IMR-90 (cell line): ENCODE results near the gene CCDC50. TPM values are rescaled to one million over a fixed set of nuclear protein-coding genes. Genes with fewer than 3 reads are reported as not detected.

ENCODE experiments used
- ATAC-seq: fragments of 200-7000 bp; cut with Tn5 transposase; 2 replicates; pipeline ENCODE4 v1.9.1; 2020; ENCODE audit warnings: low read depth, mild to moderate bottlenecking, moderate library complexity
- BruUV-seq: library from RNA; stranded (reverse); fragments of 400-500 nt; replicated peaks from 2 replicates; lab custom pipeline; 2021; lab: Mats Ljungman, UMichigan
- CTCF ChIA-PET: fragments of 300-600 bp; formaldehyde crosslinking; extraction: SDS; loops from one replicate; lab custom pipeline; 2021; ENCODE audit warnings: antibody characterized with exemption; lab: Yijun Ruan, JAX
- POLR2A ChIA-PET: fragments of 300-600 bp; sonication (Branson Sonifier 250); formaldehyde crosslinking; loops from one replicate; lab custom pipeline; 2022; ENCODE audit warnings: antibody characterized with exemption; ENCODE audit not compliant: unreplicated experiment; lab: Charles Lee
- DNase-seq: peaks from one replicate; pipeline ENCODE4 v3.0.0; 2013
- H2AFZ ChIP-seq: replicated peaks from 2 replicates; pipeline ENCODE3; 2013; ENCODE audit warnings: low read length, mild to moderate bottlenecking; ENCODE audit not compliant: poor library complexity
- H2AK5ac ChIP-seq: 2 replicates; pipeline ENCODE4 v1.6.1; 2013; ENCODE audit warnings: low read depth, low read length, inconsistent platforms
- H2AK9ac ChIP-seq: replicated peaks from 2 replicates; pipeline ENCODE3; 2013; ENCODE audit warnings: mild to moderate bottlenecking, low read depth, low read length, moderate library complexity; ENCODE audit not compliant: poor library complexity
- H2BK120ac ChIP-seq: 2 replicates; pipeline ENCODE4 v1.6.1; 2013; ENCODE audit warnings: low read depth, low read length, inconsistent platforms
- H2BK15ac ChIP-seq: 3 replicates; pipeline ENCODE4 v1.6.1; 2013; ENCODE audit warnings: low read depth, low read length, inconsistent platforms
- H2BK20ac ChIP-seq: 2 replicates; pipeline ENCODE4 v1.6.1; 2013; ENCODE audit warnings: low read depth, mild to moderate bottlenecking, inconsistent platforms, low read length, moderate library complexity
- H2BK5ac ChIP-seq: 2 replicates; pipeline ENCODE4 v1.6.1; 2013; ENCODE audit warnings: mild to moderate bottlenecking, low read depth, low read length, inconsistent platforms; ENCODE audit not compliant: poor library complexity, severe bottlenecking
- H3K14ac ChIP-seq: replicated peaks from 2 replicates; pipeline ENCODE4 v1.6.1; 2013; ENCODE audit warnings: low read depth, low read length, inconsistent platforms
- H3K18ac ChIP-seq: 2 replicates; pipeline ENCODE4 v1.6.1; 2013; ENCODE audit warnings: low read depth, low read length, control low read depth
- H3K23ac ChIP-seq: 2 replicates; pipeline ENCODE4 v1.6.1; 2013; ENCODE audit warnings: low read depth, low read length, inconsistent platforms
- H3K27ac ChIP-seq: 2 replicates; pipeline ENCODE4 v1.5.1; 2013; ENCODE audit warnings: mild to moderate bottlenecking, control low read depth, low read length; ENCODE audit not compliant: insufficient read depth
- H3K27me3 ChIP-seq: 2 replicates; pipeline ENCODE4 v1.6.1; 2013; ENCODE audit warnings: low read length; ENCODE audit not compliant: control insufficient read depth, insufficient read depth
- H3K36me3 ChIP-seq: 2 replicates; pipeline ENCODE4 v1.6.1; 2013; ENCODE audit warnings: low read length, mixed read lengths; ENCODE audit not compliant: control insufficient read depth, insufficient read depth
- H3K4ac ChIP-seq: 2 replicates; pipeline ENCODE4 v1.6.1; 2013; ENCODE audit warnings: low read depth, low read length, inconsistent platforms
- H3K4me1 ChIP-seq: 2 replicates; pipeline ENCODE4 v1.6.1; 2013; ENCODE audit warnings: low read length, mixed read lengths; ENCODE audit not compliant: control insufficient read depth, insufficient read depth
- H3K4me2 ChIP-seq: 2 replicates; pipeline ENCODE4 v1.6.1; 2013; ENCODE audit warnings: low read depth, mild to moderate bottlenecking, control low read depth, low read length, moderate library complexity
- H3K4me3 ChIP-seq: 2 replicates; pipeline ENCODE4 v1.5.1; 2013; ENCODE audit warnings: low read depth, mild to moderate bottlenecking, control low read depth, low read length, moderate library complexity; ENCODE audit not compliant: insufficient read depth
- H3K56ac ChIP-seq: 2 replicates; pipeline ENCODE4 v1.6.1; 2013; ENCODE audit warnings: low read length, inconsistent platforms; ENCODE audit not compliant: insufficient read depth; ENCODE audit errors: extremely low read depth
- H3K79me1 ChIP-seq, 2 experiments: 2 replicates each; pipeline ENCODE4 v1.6.1; 2013; ENCODE audit warnings: low read length in 2 of 2, inconsistent platforms in 1 of 2, low read depth in 1 of 2
- H3K9ac ChIP-seq: 2 replicates; pipeline ENCODE4 v1.6.1; 2013; ENCODE audit warnings: low read depth, low read length, control low read depth
- H3K9me1 ChIP-seq: 2 replicates; pipeline ENCODE4 v1.6.1; 2013; ENCODE audit warnings: low read length, inconsistent platforms; ENCODE audit not compliant: insufficient read depth
- H3K9me3 ChIP-seq: 2 replicates; pipeline ENCODE4 v1.6.1; 2013; ENCODE audit warnings: low read length; ENCODE audit not compliant: control insufficient read depth, insufficient read depth
- H4K20me1 ChIP-seq: 2 replicates; pipeline ENCODE4 v1.6.1; 2013; ENCODE audit warnings: low read length, inconsistent platforms; ENCODE audit not compliant: insufficient read depth
- H4K5ac ChIP-seq: 2 replicates; pipeline ENCODE4 v1.6.1; 2013; ENCODE audit warnings: mild to moderate bottlenecking, low read depth, low read length, control low read depth
- H4K8ac ChIP-seq, 2 experiments: 2 replicates each; pipeline ENCODE4 v1.6.1; 2013; ENCODE audit warnings: low read depth in 2 of 2, low read length in 2 of 2, control low read depth in 1 of 2, inconsistent platforms in 1 of 2
- H4K91ac ChIP-seq: 2 replicates; pipeline ENCODE4 v1.6.1; 2013; ENCODE audit warnings: low read depth, low read length, inconsistent platforms; ENCODE audit not compliant: insufficient read depth
- BHLHE40 ChIP-seq: fragments of 150-350 bp; IDR thresholded peaks from 2 replicates; pipeline ENCODE4 v1.6.1; 2016; ENCODE audit warnings: mild to moderate bottlenecking, low read depth, low read length
- CEBPB ChIP-seq: IDR thresholded peaks from 2 replicates; pipeline ENCODE4 v1.6.1; 2012; ENCODE audit warnings: low read depth, low read length, improper control_type of control experiment
- CHD1 ChIP-seq: IDR thresholded peaks from 2 replicates; pipeline ENCODE4 v1.6.1; 2012; ENCODE audit warnings: low read depth, low read length, improper control_type of control experiment
- FOS ChIP-seq: fragments of 150-350 bp; IDR thresholded peaks from 2 replicates; pipeline ENCODE4 v1.6.1; 2016; ENCODE audit warnings: low read depth, low read length
- MAFK ChIP-seq: IDR thresholded peaks from 2 replicates; pipeline ENCODE4 v1.6.1; 2012; ENCODE audit warnings: low read depth, low read length, improper control_type of control experiment
- MAZ ChIP-seq: IDR thresholded peaks from 2 replicates; pipeline ENCODE4 v1.6.1; 2012; ENCODE audit warnings: low read depth, mild to moderate bottlenecking, low read length, improper control_type of control experiment, moderate library complexity, borderline replicate concordance
- MXI1 ChIP-seq: IDR thresholded peaks from 2 replicates; pipeline ENCODE4 v1.6.1; 2012; ENCODE audit warnings: low read depth, mild to moderate bottlenecking, low read length, moderate library complexity, borderline replicate concordance
- NFE2L2 ChIP-seq: fragments of 150-350 bp; IDR thresholded peaks from 2 replicates; pipeline ENCODE4 v1.6.1; 2016; ENCODE audit warnings: low read depth, mild to moderate bottlenecking, low read length
- POLR2A ChIP-seq: IDR thresholded peaks from 2 replicates; pipeline ENCODE4 v1.6.1; 2012; ENCODE audit warnings: mild to moderate bottlenecking, low read depth, low read length
- RAD21 ChIP-seq: IDR thresholded peaks from 2 replicates; pipeline ENCODE4 v1.6.1; 2012; ENCODE audit warnings: low read length, improper control_type of control experiment
- RCOR1 ChIP-seq: IDR thresholded peaks from 2 replicates; pipeline ENCODE4 v1.6.1; 2012; ENCODE audit warnings: mild to moderate bottlenecking, low read length, improper control_type of control experiment; ENCODE audit not compliant: insufficient replicate concordance
- RFX5 ChIP-seq: IDR thresholded peaks from 2 replicates; pipeline ENCODE4 v1.8.0; 2012; ENCODE audit warnings: low read depth, mild to moderate bottlenecking, low read length, moderate library complexity
- SMC3 ChIP-seq: fragments of 150-350 bp; IDR thresholded peaks from 2 replicates; pipeline ENCODE4 v1.6.1; 2016; ENCODE audit warnings: low read depth, mild to moderate bottlenecking, antibody characterized with exemption, low read length, moderate library complexity
- USF2 ChIP-seq: fragments of 150-350 bp; IDR thresholded peaks from 2 replicates; pipeline ENCODE4 v1.6.1; 2017; ENCODE audit warnings: mild to moderate bottlenecking, antibody characterized with exemption, low read length, low read depth
- WGBS, 2 experiments: methylation state at CpG; one replicate each; pipeline versions ENCODE4 v1.1.5 to v1.1.7; 2013; ENCODE audit warnings: missing lambda C conversion rate in 2 of 2; ENCODE audit not compliant: insufficient read length in 1 of 2; ENCODE audit errors: extremely low coverage in 2 of 2; 5-methylcytosine and 5-hydroxymethylcytosine counted together
- dilution Hi-C: fragments of 300-500 bp; cut with HindIII; formaldehyde crosslinking; loops from one replicate; pipeline ENCODE4 v1.14.3; 2018; ENCODE audit warnings: low sequenced_read_pairs; ENCODE audit not compliant: unreplicated experiment
- in situ Hi-C: fragments of 300-500 bp; cut with MboI; formaldehyde crosslinking; loops from 3 replicates; pipeline ENCODE4 v1.14.3; 2019; ENCODE audit warnings: low sequenced_read_pairs, inconsistent platforms, mixed read lengths
- intact Hi-C: fragments of 100-400 bp; cut with micrococcal nuclease; formaldehyde crosslinking; loops from 2 replicates; pipeline ENCODE4 v1.10.0; 2022
- polyA plus RNA-seq, 3 experiments: library from polyadenylated mRNA; depleted of rRNA; stranded (reverse); fragments of >200 nt; gene quantifications; 2 replicates each; pipeline ENCODE4 v1.2.3, GENCODE V29; 2012; ENCODE audit warnings: low replicate concordance in 1 of 3
- total RNA-seq: library from RNA; depleted of rRNA; stranded (reverse); fragments of >200 nt; gene quantifications from 2 replicates; pipeline ENCODE4 v1.2.3, GENCODE V29; 2012
- TF ChIP-seq, protein P1 (sequence below): conservative IDR thresholded peaks from 2 replicates; pipeline ENCODE4 v1.5.1; 2012; ENCODE audit warnings: mild to moderate bottlenecking, low read depth, low read length, improper control_type of control experiment
- TF ChIP-seq, protein P2 (sequence below): fragments of 150-350 bp; IDR thresholded peaks from 2 replicates; pipeline ENCODE4 v1.6.1; 2016; ENCODE audit warnings: low read depth, mild to moderate bottlenecking, low read length, moderate library complexity, borderline replicate concordance

The CCDC50 gene
- total and polyA plus RNA-seq, 2 of the 4 experiments (the other 2 are of a cell fraction): 59.0 to 63.1 TPM

- Histone ChIP-seq H3K4me2 (no peak overlapping the region), H4K20me1 (no peaks in the 10 kb centered on the region), H3K27me3 (no peaks in the 10 kb centered on the region), H2BK120ac (no peak overlapping the region), H3K18ac (no peak overlapping the region), H2AK9ac (no peak overlapping the region), H4K5ac (no peak overlapping the region), H3K56ac (no peak overlapping the region), H2BK5ac (no peak overlapping the region), H3K27ac (no peak overlapping the region), H3K23ac (no peak overlapping the region), H3K9me3 (no peaks in the 10 kb centered on the region), H2AK5ac (no peak overlapping the region), H3K14ac (no peak overlapping the region), H2BK20ac (no peak overlapping the region), H2AFZ (no peak overlapping the region), H3K4me1 (no peaks in the 10 kb centered on the region), H3K9me1 (no peaks in the 10 kb centered on the region), H2BK15ac (no peak overlapping the region), H3K4ac (no peak overlapping the region), H3K79me1 (no peaks in the 10 kb centered on the region), H3K4me3 (no peak overlapping the region), H3K36me3 (no peaks in the 10 kb centered on the region), H4K8ac (no peak overlapping the region), H3K9ac (no peak overlapping the region), H4K91ac (no peak overlapping the region)
- CTCF ChIA-PET: no interaction called here
- no CpG with 5 or more reads among the region's 3 CpGs for WGBS, 2 experiments
- POLR2A ChIA-PET: no interaction called here
- TF ChIP-seq, protein P1, sequence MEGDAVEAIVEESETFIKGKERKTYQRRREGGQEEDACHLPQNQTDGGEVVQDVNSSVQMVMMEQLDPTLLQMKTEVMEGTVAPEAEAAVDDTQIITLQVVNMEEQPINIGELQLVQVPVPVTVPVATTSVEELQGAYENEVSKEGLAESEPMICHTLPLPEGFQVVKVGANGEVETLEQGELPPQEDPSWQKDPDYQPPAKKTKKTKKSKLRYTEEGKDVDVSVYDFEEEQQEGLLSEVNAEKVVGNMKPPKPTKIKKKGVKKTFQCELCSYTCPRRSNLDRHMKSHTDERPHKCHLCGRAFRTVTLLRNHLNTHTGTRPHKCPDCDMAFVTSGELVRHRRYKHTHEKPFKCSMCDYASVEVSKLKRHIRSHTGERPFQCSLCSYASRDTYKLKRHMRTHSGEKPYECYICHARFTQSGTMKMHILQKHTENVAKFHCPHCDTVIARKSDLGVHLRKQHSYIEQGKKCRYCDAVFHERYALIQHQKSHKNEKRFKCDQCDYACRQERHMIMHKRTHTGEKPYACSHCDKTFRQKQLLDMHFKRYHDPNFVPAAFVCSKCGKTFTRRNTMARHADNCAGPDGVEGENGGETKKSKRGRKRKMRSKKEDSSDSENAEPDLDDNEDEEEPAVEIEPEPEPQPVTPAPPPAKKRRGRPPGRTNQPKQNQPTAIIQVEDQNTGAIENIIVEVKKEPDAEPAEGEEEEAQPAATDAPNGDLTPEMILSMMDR: no peak
- no peak for TF ChIP-seq SMC3
- no peak for TF ChIP-seq RCOR1
- TF ChIP-seq RAD21: no peak
- no peak for TF ChIP-seq NFE2L2
- no peak for TF ChIP-seq CEBPB
- no peak for TF ChIP-seq MAZ
- no peak for TF ChIP-seq MAFK
- TF ChIP-seq POLR2A: no peak
- TF ChIP-seq MXI1: no peak
- TF ChIP-seq CHD1: no peak
- TF ChIP-seq, protein P2, sequence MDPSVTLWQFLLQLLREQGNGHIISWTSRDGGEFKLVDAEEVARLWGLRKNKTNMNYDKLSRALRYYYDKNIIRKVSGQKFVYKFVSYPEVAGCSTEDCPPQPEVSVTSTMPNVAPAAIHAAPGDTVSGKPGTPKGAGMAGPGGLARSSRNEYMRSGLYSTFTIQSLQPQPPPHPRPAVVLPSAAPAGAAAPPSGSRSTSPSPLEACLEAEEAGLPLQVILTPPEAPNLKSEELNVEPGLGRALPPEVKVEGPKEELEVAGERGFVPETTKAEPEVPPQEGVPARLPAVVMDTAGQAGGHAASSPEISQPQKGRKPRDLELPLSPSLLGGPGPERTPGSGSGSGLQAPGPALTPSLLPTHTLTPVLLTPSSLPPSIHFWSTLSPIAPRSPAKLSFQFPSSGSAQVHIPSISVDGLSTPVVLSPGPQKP: no peak
- TF ChIP-seq BHLHE40: no peak
- no peak for TF ChIP-seq RFX5
- TF ChIP-seq USF2: no peak
- TF ChIP-seq FOS: no peak
- DNase-seq (no peak), ATAC-seq (no peak)
- intact Hi-C loops: no loop called here
- in situ Hi-C loops: no loop called here
- no TSS peak for BruUV-seq
- dilution Hi-C loops: no loop called here
Observed at GRCh38 chr3:191444569-191444968, 115.4 kb downstream of the CCDC50 start.
